BE2C (cell line): ENCODE results near the gene DNAH12.
A peak's percentile ranks its signal among the peaks of the same experiment; 100 is the strongest.

Experiments used
- DNase-seq: peaks from one replicate; pipeline ENCODE4 v3.0.0-alpha.2; 2020
- H3K27me3 ChIP-seq: fragments of 250-450 bp; sonication (Bioruptor Pico); 2 replicates; pipeline ENCODE4 v1.5.1; 2020; ENCODE audit warnings: mild to moderate bottlenecking
- H3K36me3 ChIP-seq: fragments of 250-450 bp; sonication (Bioruptor Pico); 2 replicates; pipeline ENCODE4 v1.5.1; 2020; ENCODE audit warnings: mild to moderate bottlenecking
- H3K4me1 ChIP-seq: fragments of 250-450 bp; sonication (Bioruptor Pico); 2 replicates; pipeline ENCODE4 v1.5.1; 2020
- H3K4me3 ChIP-seq: 2 replicates; pipeline ENCODE4 v1.5.1; 2011; ENCODE audit warnings: low read depth, low read length
- H3K9me3 ChIP-seq: fragments of 250-450 bp; sonication (Bioruptor Pico); 2 replicates; pipeline ENCODE4 v1.5.1; 2020
- TF ChIP-seq, protein P1 (sequence below): IDR thresholded peaks from 2 replicates; pipeline ENCODE4 v1.5.1; 2012; ENCODE audit warnings: mild to moderate bottlenecking, low read depth, low read length

Gene DNAH12

DNA sequence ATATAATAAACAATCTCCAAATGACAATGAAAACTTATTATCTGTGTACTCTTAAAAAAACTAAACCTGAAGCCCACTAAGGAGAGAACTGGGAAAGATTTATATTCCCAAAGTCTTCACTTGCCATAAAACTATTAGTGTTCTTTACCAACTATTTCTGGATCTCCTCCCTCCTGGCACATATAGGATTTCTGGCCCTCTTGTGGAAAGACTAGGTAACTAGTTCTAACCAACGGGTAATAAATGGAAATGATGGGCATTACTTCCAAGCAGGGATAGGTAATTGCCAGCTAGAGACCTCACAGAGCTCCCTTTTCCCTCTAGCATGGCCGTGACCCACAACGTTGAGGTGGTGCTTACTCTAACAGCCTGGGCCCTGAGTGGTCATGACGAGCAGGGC lies 110.1 kb downstream of the DNAH12 start:
- H3K9me3 ChIP-seq: no peaks in the 10 kb centered on the region
- H3K4me1 ChIP-seq: no peaks in the 10 kb centered on the region
- no peak overlapping the region for H3K4me3 ChIP-seq
- no peak for DNase-seq
- H3K36me3 ChIP-seq: no peaks in the 10 kb centered on the region
- TF ChIP-seq, protein P1, sequence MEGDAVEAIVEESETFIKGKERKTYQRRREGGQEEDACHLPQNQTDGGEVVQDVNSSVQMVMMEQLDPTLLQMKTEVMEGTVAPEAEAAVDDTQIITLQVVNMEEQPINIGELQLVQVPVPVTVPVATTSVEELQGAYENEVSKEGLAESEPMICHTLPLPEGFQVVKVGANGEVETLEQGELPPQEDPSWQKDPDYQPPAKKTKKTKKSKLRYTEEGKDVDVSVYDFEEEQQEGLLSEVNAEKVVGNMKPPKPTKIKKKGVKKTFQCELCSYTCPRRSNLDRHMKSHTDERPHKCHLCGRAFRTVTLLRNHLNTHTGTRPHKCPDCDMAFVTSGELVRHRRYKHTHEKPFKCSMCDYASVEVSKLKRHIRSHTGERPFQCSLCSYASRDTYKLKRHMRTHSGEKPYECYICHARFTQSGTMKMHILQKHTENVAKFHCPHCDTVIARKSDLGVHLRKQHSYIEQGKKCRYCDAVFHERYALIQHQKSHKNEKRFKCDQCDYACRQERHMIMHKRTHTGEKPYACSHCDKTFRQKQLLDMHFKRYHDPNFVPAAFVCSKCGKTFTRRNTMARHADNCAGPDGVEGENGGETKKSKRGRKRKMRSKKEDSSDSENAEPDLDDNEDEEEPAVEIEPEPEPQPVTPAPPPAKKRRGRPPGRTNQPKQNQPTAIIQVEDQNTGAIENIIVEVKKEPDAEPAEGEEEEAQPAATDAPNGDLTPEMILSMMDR: peak; percentile 47
- no peaks in the 10 kb centered on the region for H3K27me3 ChIP-seq

DNA sequence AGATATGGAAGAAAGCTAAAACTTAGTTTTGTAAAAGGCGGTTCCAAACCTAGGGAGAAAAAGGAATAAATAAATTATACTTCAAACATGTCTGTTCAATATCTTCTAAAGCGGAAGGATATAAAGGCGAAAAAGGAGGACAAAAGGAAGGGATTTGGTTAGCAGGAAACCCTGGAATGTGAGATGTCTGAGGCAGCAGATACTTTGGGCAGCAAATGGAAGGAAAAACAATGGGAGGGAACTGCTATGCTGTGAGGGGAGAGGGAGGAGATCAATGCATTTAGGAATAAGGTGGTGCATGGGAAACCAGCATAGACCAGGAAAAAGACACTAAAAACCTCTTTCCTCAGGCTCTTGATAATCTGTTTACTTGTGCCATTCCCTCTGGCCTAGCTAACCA lies 120.8 kb downstream of the DNAH12 start:
- TF ChIP-seq, protein P1: no peak
- no peaks in the 10 kb centered on the region for H3K4me1 ChIP-seq
- no peak for DNase-seq
- H3K27me3 ChIP-seq: no peaks in the 10 kb centered on the region
- no peak overlapping the region for H3K4me3 ChIP-seq
- no peaks in the 10 kb centered on the region for H3K36me3 ChIP-seq
- no peaks in the 10 kb centered on the region for H3K9me3 ChIP-seq

DNA sequence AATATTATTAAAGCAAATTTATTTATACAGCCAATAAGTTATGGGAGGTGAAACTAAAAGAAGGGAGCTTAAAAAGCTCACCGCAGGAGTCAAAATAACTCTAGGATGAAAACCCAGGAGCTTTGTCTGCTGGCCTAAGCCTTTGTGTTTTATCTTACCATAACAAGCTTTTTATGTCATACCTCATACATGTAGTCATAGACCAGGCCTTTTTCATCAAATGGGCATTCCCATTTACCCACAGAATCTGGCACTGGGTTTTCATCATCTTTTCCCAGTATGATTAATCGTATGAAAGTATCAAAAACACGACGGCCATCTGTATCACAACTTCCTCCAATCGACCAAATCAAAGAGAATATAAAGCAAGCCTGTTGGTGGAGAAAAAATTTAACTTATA lies 122.8 kb downstream of the DNAH12 start:
- no peaks in the 10 kb centered on the region for H3K4me1 ChIP-seq
- H3K36me3 ChIP-seq: no peaks in the 10 kb centered on the region
- TF ChIP-seq, protein P1: no peak
- H3K4me3 ChIP-seq: no peak overlapping the region
- H3K9me3 ChIP-seq: no peaks in the 10 kb centered on the region
- no peak for DNase-seq
- H3K27me3 ChIP-seq: no peaks in the 10 kb centered on the region

DNA sequence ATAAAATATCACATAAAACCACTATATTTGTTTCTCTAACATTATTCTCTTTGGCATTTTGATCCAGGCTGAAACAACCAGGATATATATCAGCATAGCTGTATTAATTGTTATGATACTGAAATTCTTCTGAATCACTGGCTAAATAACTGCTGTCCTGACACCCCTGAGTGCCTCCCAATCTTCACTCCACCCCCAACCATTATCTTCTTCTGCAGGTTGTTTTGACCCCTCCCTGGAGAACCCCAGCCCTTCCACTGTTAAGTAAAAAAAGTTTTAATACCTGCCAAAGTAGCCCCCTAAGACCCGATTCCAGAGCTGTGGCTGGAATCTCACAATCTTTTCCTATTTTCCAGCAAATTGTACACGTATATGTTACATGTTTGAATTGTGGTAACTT lies 124.1 kb downstream of the DNAH12 start:
- no peak overlapping the region for H3K4me3 ChIP-seq
- H3K27me3 ChIP-seq: no peaks in the 10 kb centered on the region
- H3K9me3 ChIP-seq: no peaks in the 10 kb centered on the region
- no peak for DNase-seq
- no peaks in the 10 kb centered on the region for H3K36me3 ChIP-seq
- no peaks in the 10 kb centered on the region for H3K4me1 ChIP-seq
- TF ChIP-seq, protein P1: no peak

DNA sequence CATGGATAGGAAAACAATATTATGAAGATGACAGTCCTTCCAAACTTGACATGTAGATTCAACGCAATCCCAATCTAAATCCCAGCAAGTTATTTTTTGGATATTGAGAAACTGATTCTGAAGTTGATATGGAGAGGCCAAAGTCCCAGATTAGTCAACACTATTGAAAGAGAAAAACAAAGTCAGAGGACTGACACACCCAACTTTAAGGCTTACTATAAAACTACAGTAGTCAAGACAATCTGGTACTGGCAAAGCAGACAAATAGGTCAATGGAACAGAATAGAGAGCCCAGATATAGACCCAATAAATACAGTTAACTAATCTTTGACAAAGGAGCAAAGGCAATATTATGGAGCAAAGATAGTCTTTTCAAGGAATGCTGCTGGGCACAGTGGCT lies 132.4 kb downstream of the DNAH12 start:
- DNase-seq: no peak
- Histone ChIP-seq H3K27me3 (no peaks in the 10 kb centered on the region; the same call in 1 of the 2 replicates), H3K4me3 (no peak overlapping the region), H3K4me1 (no peaks in the 10 kb centered on the region), H3K36me3 (no peaks in the 10 kb centered on the region), H3K9me3 (no peaks in the 10 kb centered on the region)
- TF ChIP-seq, protein P1: no peak

DNA sequence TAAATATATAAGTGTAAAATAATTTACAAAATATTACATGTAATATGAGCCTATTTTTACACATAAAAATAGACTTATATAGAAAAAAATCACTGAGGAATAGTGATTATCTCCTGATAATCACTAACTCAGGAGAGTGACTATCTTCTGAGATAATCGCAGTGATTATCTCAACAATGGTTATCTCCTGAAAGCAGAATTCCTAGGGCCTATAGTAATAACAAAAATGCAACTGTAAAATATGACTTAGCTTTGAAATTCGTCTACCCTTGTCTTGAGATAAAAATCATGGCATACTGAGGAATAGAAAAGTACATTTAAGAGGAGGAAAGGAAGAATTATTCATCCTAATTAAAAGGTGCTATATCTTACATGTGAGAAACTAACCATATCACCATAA lies 134.7 kb downstream of the DNAH12 start:
- TF ChIP-seq, protein P1: no peak
- no peak for DNase-seq
- no peaks in the 10 kb centered on the region for H3K36me3 ChIP-seq
- no peak overlapping the region for H3K4me3 ChIP-seq
- no peaks in the 10 kb centered on the region for H3K9me3 ChIP-seq
- no peaks in the 10 kb centered on the region for H3K4me1 ChIP-seq
- no peaks in the 10 kb centered on the region; the same call in 1 of the 2 replicates for H3K27me3 ChIP-seq
